GM19328 (cell line): Measurements from ENCODE around the gene PAX2.

Experiments
- ATAC-seq: cut with Tn5 transposase; IDR thresholded peaks from one replicate; pipeline ENCODE4 v1.9.1; 2021; ENCODE audit warnings: mild to moderate bottlenecking, moderate library complexity; ENCODE audit not compliant: unreplicated experiment

PAX2 gene

GRCh38 chr10:100738055-100738827 lies 7.1 kb upstream of the PAX2 start:
- no peak for ATAC-seq

- ATAC-seq, result no peak
Observed at GRCh38 chr10:100739517-100740368, 5.6 kb upstream of the PAX2 start.

- ATAC-seq, result no peak
Observed at GRCh38 chr10:100740476-100741377, 4.7 kb upstream of the PAX2 start.

- ATAC-seq, result no peak
Observed at GRCh38 chr10:100741378-100742075, 3.9 kb upstream of the PAX2 start.

- no peak for ATAC-seq
Observed at GRCh38 chr10:100742076-100742771, 3.2 kb upstream of the PAX2 start.

GRCh38 chr10:100742936-100743335 lies 2.4 kb upstream of the PAX2 start:
- no peak for ATAC-seq

- no peak for ATAC-seq
Observed at GRCh38 chr10:100743626-100744135, 1.7 kb upstream of the PAX2 start.

- no peak for ATAC-seq
Observed at GRCh38 chr10:100744136-100744986, 1.0 kb upstream of the PAX2 start.

GRCh38 chr10:100745882-100746783 lies 751 bp downstream of the PAX2 start:
- ATAC-seq, result no peak

GRCh38 chr10:100746784-100747455 lies 1.5 kb downstream of the PAX2 start:
- ATAC-seq, result no peak

- no peak for ATAC-seq
Observed at GRCh38 chr10:100747456-100748230, 2.3 kb downstream of the PAX2 start.

- ATAC-seq, result no peak
Observed at GRCh38 chr10:100748231-100749058, 3.1 kb downstream of the PAX2 start.

- no peak for ATAC-seq
Observed at GRCh38 chr10:100749059-100749308, 3.6 kb downstream of the PAX2 start.

GRCh38 chr10:100749309-100750217 lies 4.2 kb downstream of the PAX2 start:
- no peak for ATAC-seq
